ENCODE measurements around the gene MARF1.
"Not testable (repeated sequence)": the region's sequence is repeated elsewhere in the genome, so short reads cannot be mapped to it uniquely, and the experiment has no call there.

GRCh38 chr16:15649311-15649710 lies 6.4 kb upstream of the MARF1 start:
- TF ChIP-seq, protein P1, sequence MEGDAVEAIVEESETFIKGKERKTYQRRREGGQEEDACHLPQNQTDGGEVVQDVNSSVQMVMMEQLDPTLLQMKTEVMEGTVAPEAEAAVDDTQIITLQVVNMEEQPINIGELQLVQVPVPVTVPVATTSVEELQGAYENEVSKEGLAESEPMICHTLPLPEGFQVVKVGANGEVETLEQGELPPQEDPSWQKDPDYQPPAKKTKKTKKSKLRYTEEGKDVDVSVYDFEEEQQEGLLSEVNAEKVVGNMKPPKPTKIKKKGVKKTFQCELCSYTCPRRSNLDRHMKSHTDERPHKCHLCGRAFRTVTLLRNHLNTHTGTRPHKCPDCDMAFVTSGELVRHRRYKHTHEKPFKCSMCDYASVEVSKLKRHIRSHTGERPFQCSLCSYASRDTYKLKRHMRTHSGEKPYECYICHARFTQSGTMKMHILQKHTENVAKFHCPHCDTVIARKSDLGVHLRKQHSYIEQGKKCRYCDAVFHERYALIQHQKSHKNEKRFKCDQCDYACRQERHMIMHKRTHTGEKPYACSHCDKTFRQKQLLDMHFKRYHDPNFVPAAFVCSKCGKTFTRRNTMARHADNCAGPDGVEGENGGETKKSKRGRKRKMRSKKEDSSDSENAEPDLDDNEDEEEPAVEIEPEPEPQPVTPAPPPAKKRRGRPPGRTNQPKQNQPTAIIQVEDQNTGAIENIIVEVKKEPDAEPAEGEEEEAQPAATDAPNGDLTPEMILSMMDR (IDR thresholded peaks at IDR 0.05): not testable (repeated sequence)
- not testable (repeated sequence) for TF ChIP-seq POLR2A (IDR thresholded peaks at IDR 0.05)

All from thyroid gland (tissue), 4 donors.